Mammary epithelial cell (primary cell): ENCODE data around the gene HACD3.
"Not testable (repeated sequence)": the region's sequence is repeated elsewhere in the genome, so short reads cannot be mapped to it uniquely, and the experiment has no call there.

ENCODE experiments used
- CTCF ChIP-seq, 2 donors: IDR thresholded peaks in 1 of 2; conservative IDR thresholded peaks in 1 of 2; 2 replicates each; pipeline ENCODE4 v1.5.1; 2011 to 2012; ENCODE audit warnings: inconsistent platforms in 2 of 2, low read length in 2 of 2, mild to moderate bottlenecking in 2 of 2, control low read depth in 1 of 2, low read depth in 1 of 2; ENCODE audit not compliant: insufficient read depth in 1 of 2; ENCODE audit errors: extremely low read depth in 1 of 2
- EZH2 ChIP-seq: IDR thresholded peaks from 2 replicates; pipeline ENCODE4 v1.6.1; 2012; ENCODE audit warnings: low read length, inconsistent platforms, borderline replicate concordance

- TF ChIP-seq CTCF (conservative IDR thresholded peaks at IDR 0.05 in 1 of 2, IDR thresholded peaks at IDR 0.05 in 1 of 2; ENCODE audit: extremely low read depth in 1 of 2, insufficient read depth in 1 of 2, low read depth in 1 of 2, low read length in 2 of 2); EZH2: not testable (repeated sequence)
Measured at GRCh38 chr15:65549288-65549687, 19.0 kb downstream of the HACD3 start.
